NCI-H2196 (cell line): ENCODE data around the gene SPATS2.
A peak's percentile ranks its signal among the peaks of the same experiment; 100 is the strongest.

Experiments
- DNase-seq: peaks from one replicate; lab custom pipeline; 2025; ENCODE audit not compliant: unreplicated experiment; lab: John Stamatoyannopoulos, UW

SPATS2 gene

GRCh38 chr12:49335955-49336644 lies 31.2 kb upstream of the SPATS2 start:
- DNase-seq, result no peak

DNA sequence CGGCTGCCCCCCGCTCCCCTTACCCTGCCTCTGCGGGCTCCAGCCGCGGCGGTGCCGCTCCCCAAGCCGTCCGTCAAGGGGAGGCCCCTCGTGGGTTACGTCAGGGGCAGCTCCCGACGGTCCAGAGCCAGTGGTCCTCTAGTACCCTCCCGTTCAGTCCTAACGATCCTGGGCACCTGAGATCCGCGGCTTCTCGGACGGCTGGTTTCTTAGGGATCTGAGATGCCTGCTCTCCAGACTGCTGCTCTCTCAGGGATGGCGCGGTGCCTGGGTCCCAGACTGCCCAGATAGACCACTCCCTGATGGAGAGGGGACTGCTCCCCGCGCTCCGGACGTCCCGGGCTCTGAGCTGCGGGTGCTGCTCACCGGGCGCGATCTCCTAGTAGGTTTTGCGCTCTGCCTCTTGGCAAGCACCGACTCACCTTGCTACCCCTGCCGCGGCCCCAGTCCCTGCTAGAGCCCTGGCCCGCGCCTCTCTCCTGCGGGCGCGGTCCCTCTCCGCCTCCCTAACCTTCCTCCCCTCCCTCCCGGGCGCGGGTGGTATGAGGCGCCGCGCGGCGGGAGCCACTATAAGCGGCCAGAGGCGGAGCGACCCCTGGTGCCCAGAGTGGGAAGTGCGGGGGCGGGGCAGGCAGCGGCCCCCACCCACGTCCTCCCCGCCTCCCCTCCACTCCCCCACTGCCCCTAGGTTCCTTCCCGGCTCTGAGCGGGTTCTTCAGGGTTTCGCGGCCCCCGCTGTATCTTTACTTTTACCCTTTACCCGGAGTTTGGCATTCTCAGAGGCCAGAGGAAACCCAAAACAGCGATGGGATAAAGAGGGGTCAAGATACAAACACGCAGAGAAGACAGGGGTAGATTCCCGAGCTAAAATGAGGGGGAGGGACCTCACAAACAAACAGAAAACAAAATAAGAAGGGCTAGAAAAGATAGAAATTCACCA lies 30.3 kb upstream of the SPATS2 start, which contains the start of gene C1QL4:
Gene C1QL4, minus strand, starts transcription at position 544 of the 940 bp plus-strand sequence. CDS start 711 bp downstream, outside the sequence.
- peak; percentile 84 for DNase-seq

- DNase-seq, result no peak
Measured at GRCh38 chr12:49338830-49339463, 28.3 kb upstream of the SPATS2 start.

GRCh38 chr12:49339464-49339861 lies 27.8 kb upstream of the SPATS2 start:
- DNase-seq, result no peak

DNA sequence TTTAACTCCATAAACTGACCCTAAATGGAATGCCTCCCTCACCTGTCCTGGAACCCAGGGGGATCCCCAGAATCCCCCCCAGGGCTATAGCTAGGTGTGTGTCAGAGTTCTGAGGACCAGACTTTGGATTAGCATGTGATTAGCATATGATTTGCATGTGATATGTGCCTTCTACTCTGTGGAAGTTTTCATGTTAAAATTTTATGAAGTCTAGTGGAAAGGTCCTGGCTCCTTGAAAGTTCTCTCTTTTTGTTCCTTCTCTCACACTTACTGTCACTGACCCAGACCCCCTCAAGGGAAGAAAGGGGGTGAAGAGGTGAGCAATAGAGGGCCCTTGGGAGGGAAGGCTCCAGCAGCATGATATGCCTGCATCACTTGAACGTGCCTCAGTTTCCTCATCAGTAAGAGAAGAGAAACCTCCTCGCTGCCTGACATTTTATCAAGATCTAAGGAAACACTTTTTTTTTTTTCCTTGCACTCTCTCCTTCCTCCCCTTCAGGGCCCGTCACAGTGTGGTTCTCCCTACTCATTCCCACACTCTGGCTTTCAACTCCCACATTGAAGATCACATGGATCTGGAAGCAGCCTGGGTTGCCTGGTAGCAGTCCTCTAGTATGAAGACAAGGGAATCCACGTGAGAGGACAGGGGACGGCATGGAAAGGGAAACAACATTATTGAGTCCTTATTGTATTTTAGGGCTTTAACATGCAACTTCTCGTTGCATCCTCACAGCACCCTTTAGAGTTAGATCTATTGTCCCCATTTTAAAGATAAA lies 27.0 kb upstream of the SPATS2 start:
- DNase-seq, result no peak

DNA sequence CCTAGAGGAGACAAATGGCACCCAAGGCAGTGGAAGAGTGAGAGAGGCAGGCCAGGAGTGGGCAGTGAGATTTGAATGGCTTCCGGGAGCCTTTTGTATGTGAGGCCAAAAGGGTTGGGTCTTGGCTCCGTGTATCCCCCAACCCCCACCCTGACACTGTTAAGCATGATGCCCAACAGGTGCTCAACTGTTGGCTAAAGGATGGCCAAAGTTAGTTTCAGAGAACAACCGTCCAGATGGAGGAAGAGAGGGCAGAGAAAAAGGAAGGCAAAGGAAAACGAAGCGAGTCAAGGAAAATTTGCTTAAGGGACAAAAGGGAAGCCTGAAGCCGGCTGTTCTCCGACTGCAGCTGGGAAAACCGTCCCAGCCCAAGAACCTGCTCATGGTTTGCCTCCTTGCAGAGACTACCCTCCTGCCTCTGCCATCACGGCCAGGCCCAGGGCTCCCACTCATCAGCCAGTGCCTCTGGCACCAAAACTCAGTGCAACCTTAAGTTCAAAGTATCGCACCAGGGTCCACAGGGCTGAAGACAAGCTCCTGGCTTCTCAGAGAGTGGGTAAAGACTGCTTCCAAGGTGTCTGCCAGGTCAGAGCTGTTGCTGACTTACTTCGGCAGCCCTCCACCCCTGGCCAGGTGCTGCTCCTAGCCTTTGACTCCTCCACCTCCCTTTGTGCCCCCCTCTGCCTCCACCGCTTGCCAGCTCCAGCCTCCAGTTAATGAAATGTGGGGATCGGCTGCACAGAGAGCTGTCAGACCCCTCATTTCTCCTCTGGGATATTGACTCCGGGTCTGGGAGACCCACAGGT lies 26.1 kb upstream of the SPATS2 start:
- DNase-seq, result no peak

GRCh38 chr12:49341777-49342065 lies 25.5 kb upstream of the SPATS2 start:
- no peak for DNase-seq

DNA sequence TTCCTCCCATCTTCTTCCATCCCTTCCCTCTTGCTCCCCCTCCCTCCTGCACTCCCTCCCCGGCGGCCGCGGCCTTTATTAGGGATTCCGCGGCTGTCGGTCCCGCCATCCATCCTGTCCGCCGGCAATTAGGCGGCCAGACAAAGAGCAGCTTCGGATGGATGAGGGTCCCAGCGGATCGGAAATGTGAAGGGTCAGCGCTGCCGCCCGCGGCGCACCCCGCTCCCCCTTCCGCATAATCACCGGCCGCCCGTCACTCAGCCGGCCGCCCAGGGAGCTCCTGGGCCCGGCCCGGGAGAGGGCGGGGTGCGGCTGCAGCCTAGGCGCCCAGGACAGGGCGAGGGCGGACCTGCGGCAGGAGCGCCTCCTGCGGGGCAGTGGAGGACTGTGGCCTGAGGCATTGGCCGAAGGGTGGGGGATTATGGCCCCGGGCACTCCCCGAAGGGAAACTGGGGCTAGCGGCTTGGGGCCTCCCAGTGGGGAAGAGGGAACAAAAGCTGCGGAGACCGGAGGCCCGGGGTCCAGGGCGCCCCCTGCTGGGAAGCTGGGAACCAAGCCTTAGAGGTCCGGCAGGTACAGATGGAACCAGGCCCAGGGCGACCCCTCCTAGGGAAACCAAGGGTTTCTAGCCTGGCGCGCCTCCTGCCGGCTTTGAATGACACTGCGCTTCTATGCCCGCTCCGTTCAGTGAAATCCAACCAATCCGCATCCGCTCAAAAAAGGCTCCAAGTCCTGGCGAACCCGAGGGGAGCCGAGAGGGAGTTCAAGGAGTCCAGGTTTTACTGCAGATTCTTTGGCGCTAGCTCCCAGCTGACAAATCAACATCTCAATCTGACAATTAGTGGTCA lies 25.0 kb upstream of the SPATS2 start:
- peak; percentile 83 for DNase-seq

DNA sequence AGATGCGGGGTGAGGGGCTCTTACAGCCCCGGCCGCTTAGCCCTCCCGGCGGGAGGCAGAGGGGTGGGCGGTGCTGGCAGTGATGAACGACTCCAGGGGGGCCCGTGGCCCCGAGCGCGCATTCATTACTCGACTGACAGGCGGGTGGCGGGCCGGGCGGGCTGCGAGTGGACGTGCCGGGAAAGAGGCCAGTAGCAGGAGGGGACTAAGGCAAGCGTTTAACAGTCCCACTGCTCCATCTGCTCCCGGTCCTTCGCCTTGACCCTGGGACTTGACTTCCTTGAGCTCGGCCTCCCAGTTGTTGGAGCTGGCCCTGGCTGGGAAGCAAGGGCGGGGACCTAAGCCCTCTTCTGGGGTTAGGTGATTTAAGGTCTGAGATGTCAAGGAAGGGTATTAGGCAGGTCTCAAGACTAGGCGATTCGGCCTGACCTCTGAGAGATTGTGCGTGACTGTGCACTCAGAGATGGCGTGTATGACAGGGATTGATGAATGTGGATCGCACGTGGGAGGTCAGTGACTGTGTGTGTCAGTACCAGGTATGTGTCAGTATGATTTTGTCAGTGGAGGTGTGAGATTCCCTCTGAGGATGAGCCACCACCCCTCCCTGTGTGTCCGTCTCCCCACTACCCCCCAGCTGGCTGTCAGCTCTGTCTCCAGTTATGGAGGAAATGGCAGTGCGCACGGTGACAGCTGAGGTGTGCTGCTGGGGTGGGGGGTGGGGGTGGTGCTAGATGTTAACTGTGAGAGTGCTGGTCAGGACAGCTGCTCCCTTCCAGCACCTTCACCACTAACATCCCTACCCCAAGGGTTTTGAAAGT lies 24.1 kb upstream of the SPATS2 start:
- DNase-seq, result no peak

DNA sequence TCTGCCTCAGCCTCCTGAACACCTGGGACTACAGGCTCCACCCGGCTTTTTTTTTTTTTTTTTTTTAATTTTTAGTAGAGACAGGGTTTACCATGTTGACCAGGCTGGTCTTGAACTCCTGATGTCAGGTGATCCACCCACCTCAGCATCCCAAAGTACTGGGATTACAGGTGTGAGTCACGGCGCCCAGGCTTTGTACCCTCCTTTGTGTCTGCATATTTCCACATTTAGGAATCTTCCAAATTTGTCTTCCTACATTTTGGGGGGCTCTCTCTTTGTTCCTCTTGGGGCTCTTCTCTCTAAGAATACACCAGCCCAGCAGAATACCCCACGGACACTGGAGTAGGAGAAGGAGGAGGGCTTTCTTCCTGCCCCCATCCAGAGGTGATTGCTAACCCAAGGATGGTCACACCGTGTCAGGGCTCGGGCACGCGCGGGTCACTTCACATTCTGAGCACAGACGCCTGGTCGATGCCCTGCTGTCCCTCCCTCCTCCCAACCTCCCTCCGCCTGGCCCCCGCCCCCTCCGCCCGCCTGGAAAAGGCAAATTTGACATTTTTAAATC lies 22.7 kb upstream of the SPATS2 start:
- DNase-seq, result no peak

GRCh38 chr12:49345051-49345824 lies 22.0 kb upstream of the SPATS2 start:
- DNase-seq, result peak; percentile 57

- no peak for DNase-seq
Measured at GRCh38 chr12:49345825-49346658, 21.2 kb upstream of the SPATS2 start.

DNA sequence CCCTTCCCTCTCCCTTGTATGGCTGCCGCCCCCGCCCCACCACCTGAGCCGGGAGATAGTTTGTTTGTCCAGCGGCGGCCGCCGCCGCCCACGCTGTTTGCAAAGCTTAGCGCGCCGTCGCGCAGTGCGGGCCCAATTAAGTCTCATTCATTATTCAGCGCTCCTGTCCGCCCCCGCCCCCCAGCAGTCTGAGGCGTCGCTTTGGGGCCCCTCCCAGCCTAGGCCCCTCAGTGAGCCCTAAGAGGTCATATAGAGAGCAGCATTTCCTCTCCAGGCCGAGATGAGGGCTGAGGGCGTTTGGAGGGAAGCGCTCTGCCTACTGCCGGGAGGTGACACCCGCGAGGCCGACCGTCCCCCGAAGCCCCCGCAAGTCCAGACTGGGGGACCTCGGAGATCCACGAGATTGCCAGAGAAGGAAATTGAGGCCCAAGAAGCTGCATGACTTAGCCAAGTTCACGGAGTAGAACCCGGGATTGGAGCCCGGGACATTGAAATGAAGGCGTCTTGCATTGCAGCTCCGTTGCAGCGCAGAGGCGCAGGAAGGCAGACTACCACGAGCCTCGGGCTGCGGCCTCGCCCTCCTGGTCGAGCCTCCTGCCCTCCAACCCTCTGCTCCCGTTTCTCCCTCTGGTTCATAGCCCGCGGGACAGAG lies 20.5 kb upstream of the SPATS2 start, which contains the start of gene DNAJC22:
Gene DNAJC22, plus strand, starts transcription at position 230 of the 652 bp plus-strand sequence. CDS start 1,985 bp downstream, outside the sequence.
- peak; percentile 44 for DNase-seq

- peak; percentile 96 for DNase-seq
Measured at GRCh38 chr12:49347311-49348193, 19.7 kb upstream of the SPATS2 start.

DNA sequence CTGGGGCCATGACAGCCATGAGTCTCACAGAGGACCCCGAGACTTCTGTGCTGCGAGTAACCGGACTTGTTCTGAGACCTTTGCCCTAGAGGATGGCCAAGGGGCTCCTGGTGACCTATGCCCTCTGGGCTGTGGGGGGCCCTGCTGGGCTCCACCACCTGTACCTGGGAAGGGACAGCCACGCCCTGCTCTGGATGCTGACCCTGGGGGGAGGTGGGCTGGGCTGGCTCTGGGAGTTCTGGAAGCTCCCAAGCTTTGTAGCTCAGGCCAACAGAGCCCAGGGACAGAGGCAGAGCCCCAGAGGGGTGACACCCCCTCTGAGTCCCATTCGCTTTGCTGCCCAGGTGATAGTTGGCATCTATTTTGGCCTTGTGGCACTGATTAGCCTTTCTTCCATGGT lies 18.5 kb upstream of the SPATS2 start:
- no peak for DNase-seq
